ENCODE measurements around the gene TP63.
A peak's percentile ranks its signal among the peaks of the same experiment; 100 is the strongest.
"Not testable (repeated sequence)": the region's sequence is repeated elsewhere in the genome, so short reads cannot be mapped to it uniquely, and the experiment has no call there.

The TP63 gene

DNA sequence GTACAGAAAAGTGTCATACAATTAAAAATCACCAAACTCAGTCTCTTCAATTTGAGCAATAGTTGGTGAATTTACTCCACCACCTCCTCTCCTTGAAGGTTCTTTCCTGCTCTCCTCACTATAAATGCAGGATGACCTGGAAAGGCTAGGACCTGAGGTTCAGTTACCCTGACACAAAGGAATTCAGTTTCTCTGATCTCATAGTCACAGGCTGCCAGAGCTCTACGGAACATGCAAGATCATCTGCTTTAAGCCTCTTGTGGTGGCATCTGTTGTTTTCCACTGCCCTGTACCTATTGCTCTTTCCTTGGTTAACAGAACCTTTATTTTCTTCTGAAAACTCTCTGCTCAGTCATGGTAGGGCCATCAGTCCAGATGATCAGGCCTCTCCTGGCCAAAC, 4.9 kb upstream of the TP63 start:
- DNase-seq: no peak

DNA sequence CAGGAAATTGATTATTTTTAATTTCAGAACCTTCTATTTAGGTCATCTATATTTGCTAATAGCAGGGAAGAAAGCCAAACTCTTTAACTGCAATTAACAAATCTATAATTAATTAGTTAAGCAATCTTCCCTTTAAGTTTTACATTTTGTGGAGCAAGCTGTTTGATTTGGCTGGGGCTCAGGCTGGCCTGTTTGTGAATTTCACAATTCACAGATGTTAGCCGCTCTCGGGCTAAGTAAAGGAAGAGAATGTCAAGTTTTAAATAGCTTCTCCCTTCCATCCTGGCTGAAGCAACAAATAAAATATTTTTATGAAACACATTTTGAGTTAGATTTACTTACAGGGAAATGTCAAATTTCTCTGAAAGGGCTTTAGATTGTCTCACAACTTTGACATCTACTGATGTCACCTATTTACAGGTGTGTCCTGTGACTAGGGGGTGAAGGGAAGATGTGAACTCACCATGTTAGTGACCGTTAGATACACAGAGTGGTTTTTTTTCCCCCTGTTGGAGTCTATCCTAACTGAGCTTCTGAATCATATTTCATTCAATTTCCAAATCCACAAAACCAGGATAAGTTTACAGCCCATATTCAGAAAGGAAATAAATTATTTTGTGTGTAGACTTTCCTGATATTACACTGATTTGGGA, 1.3 kb upstream of the TP63 start:
- DNase-seq: no peak

DNA sequence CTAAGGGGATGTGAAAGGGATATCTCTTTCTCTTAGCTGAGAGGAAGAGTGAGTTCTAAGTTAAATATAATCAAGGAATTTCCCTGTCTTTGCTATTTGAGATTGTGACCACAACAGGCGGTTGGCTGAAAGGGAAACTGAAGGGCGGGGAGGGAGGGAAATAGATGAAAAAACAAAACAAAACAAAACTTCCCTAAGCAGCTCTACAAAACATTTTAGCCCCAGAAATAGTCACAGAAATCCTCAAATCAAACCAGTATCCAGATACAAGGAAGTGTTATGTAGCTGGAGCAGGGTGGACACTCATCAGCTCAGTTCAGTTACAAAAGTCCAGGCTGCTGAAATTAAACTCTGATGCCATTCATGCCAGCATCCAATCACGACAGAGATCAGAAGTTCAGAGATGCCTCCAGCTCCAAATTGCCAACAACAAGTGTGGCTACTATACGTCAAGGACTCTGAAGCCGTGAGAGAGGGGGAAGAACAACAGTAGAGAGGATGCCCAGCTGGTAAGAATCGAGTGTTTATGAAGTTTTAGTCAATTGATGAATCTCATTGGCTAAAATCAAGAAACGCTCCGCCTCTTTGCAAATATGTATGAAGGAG, 319 bp upstream of the TP63 start:
- DNase-seq: no peak

DNA sequence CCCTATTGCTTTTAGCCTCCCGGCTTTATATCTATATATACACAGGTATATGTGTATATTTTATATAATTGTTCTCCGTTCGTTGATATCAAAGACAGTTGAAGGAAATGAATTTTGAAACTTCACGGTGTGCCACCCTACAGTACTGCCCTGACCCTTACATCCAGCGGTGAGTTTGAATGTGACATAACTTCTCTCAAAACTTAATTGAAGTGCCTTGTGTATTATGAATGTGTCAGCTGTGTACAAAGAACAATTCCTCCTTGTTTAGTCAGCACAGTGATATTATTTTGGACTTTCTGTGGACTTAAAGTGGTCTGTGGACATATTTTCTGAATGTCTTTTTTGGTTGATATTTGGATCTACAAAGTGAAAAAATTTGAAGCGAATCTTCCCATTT, 220 bp downstream of the TP63 start:
- no peak for DNase-seq

DNA sequence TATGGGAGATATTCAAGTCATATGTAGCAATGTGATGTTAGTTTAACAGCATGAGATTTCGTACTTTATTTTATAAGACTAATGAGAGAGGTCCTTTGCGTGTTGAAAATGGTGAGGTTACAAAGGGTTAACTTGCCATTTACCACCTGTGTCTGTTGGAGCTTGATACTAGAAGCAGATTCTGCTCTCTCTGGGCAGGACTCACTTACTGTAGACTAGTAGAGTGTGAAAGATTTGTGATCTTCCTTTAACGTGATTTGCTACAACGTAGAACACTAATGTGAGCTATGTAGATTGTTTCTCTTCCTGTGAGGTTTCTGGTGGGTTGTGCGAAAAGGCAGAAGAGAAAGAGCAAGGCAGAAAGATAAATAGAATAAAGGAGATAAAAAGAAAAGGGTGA, 1.1 kb downstream of the TP63 start:
- no peak for DNase-seq

DNA sequence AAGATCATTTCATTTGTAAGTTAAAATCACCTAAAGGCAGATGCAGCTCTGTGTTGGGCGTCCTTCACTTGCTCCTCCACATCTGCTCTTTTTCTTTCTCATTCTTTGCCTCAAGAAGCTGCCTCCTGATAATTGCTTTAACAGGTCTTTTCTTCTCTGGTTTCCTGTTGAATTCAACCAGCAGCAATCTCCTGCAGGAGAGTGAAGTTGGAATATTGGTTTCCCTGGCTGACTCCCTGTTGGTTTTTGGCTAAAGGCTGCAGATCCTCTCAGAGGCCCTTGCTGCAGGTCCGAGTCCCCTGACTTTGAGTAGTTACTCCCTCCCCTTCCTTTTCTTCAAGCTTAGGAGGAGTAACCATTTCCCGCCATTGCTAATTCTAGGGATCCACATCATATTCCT, 4.2 kb downstream of the TP63 start:
- no peak for DNase-seq

DNA sequence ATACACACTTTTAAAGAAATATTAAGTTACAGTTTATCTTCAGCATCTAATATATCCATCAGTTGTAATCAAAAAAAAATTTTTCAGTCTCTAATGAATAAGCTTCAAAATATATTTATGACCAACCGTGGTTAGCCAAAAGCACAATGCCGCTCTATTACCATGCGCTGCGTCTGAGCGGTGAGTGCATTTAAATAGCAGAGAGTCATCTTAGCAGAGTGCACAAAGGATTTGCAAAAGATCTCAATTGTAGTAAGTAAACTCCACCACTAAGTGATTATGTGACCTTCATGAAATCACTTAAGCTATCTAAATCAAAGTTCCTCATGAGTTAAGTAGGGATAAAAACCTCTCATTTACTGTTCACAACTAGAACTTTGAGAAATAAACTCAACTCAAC, 4.9 kb downstream of the TP63 start:
- DNase-seq: no peak

DNA sequence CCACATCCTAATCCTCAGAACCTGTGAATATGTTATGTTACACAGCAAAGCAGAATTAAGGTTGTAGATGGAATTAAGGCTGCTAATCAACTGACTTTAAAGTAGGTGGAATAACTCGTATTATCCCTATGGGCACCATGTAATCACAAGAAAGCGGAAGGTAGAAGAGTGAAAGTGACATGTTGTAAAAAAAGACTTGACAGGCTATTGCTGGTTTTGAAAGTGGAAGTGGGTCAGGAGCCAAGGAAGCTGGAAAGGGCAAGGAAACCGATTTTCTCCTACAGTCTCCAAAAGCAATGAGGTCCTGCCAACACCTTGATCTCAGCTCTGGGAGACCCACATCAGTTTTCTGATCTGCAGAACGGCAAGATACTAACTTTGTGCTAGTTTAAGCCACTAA, 6.6 kb downstream of the TP63 start:
- DNase-seq: no peak

DNA sequence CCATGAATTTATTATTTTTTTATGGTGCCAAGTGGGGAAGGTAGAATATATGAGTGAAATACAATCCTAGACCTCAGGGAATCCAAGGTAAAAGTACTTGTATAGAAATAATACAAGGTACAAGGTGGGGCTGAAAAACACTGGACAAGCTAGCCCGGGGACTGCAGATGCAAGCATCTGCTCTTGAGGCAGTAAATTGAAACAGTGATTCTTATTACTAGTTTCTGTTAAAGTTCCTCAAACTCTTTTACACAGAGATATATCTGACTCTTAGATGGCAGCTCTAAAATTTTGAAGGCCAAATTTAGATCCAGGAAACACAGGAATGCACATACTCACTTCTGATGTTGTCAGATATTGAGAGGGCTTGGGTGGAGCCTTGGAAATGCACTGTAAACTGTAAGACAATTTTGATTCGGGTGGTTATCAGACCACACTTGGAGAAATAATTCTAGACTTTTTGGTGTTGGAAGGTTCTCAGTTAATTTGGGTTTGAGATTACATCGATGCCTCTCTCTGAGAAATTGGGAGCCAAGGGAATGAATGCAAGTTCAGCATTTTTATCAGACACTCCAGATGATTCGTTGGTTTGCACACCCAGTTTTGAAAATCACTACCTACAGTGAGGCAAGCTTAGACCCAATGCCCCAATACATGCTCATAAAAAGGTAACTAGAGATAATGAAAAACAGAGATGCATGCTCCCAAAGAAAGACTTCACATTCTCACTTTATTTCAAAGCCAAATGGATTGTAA, 7.3 kb downstream of the TP63 start:
- no peak for DNase-seq

DNA sequence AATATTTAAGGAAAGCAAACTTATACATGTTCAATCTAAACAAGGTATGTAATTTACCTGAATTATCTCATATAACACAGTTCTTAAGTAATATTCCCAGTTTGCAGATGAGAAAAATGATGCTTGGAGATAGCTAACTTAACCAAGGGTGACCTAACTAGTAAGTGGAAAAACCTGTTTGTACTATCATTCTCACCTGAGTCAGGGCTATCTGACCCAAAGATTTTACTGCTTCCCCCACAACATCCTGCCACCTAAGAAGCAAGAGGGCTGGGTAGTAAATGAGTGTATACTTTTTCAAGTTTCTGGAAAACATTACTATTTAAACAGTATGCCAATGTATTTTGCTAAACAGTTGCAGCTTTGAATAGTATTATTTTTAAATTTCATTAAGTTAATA, 10.6 kb downstream of the TP63 start:
- DNase-seq: no peak

DNA sequence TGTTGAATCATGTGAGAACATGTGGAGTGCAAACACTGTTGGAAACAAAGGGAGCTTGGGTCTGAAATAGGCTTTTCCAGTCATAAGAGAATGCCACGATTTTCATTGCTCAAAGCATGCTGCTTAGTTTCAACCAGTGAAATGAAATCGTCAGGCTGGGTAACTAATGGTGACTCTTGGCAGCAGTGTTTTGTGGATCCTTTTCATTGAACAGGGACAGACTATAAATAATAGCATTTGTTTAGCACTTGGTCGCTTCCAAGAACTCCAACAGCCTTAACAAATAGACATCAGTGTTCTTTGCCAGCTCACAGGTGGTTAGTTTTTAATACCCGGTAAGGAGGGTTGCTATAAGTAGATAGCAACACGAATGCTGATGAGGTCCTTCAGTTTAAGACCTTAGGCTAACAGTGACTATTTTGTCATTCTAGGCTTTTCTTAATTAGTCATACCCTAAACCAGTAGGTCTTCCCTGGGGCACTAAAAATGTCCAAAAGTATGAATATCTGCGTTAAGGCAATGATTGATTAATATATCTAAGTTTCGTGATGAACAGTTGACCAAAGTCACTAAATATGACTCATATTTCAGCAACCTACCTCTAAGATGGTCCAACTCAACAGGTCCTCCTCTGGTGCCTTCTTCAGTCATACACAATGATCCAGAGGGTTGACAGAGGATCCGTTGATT, 15.8 kb downstream of the TP63 start:
- no peak for DNase-seq

DNA sequence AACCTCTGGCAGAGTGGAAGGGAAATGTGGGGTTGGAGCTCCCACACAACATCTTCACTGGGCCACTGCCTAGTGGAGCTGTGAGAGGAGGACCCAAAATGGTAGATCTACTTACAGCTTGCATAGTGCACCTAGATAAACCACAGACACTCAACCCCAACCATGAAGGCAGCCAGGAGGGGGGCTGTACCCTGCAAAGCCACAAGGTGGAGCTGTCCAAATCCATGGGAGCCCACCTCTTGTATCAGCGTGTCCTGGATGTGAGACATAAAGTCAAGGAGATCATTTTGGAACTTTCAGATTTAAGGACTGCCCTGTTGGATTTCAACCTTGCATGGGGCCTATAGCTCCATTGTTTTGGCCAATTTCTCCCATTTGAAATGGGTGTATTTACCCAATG, 20.9 kb downstream of the TP63 start:
- no peak for DNase-seq

DNA sequence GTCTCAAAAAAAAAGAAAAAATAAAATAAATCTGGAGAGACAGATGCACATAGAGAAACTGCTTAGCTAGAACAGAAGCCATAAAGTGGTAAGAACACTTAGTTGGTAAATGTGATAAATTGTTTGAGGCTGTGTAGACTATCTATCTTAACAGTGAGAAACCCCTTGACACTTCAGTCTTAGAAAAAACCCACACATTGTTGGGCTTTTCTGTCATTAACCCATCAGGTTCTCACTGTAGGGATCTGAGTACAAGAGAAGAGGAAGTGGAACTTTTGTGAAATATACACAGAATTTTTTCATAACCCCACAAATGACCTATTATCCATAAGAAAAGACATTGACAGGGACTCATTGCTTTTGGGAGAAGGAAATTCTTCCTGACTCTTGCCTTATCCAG, 24.4 kb downstream of the TP63 start:
- DNase-seq: no peak

DNA sequence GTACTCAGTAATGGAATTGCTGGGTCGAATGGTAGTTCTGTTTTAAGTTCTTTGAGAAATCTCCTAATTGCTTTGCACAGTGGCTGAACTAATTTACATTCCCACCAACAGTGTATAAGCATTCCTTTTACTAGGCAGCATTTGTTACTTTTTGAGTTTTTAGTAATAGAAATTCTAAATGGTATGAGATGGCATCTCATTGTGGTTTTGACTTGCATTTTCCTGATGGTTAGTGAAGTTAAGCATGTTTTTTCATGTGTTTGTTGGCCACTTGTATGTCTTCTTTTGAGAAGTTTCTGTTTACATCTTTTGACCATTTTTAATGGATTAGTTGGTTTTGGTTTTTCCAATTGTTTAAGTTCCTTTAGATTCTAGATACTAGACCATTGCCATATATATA, 28.4 kb downstream of the TP63 start:
- no peak for DNase-seq

DNA sequence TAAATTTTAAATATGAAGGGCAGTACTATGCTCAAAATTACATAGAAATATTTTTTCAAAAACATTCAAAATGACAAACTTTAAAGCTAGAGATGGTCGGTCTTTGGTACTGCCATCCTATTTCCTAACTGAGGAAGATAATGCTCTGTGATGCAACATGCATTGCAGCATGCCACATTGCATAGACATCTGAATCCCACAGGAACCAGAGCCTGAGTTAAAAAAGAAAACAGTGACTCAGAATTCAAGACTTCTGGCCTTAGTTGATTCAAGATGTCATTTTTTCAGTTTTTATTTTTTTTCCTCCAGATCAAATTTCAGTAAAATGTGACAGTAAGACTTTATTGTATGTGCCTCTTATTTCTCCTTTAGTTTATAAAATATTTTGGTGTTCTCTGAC, 33.1 kb downstream of the TP63 start:
- peak; percentile 56 for DNase-seq

DNA sequence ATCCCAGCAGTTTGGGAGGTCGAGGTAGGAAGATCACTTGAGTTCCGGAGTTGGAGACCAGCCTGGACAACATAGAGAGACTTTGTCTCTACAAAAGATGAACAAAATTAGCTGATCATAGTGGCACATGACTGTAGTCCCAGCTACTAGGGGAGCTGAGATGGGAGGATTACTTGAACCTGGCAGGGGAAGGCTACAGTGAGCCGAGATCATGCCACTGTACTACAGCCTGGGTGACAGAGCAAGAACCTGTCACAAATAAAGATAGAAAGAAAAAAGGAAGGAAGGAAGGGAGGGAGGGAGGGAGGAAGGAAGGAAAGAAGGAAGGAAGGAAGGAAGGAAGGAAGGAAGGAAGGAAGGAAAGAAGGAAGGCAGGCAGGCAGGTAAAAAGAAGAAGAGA, 41.2 kb downstream of the TP63 start:
- DNase-seq: not testable (repeated sequence)

DNA sequence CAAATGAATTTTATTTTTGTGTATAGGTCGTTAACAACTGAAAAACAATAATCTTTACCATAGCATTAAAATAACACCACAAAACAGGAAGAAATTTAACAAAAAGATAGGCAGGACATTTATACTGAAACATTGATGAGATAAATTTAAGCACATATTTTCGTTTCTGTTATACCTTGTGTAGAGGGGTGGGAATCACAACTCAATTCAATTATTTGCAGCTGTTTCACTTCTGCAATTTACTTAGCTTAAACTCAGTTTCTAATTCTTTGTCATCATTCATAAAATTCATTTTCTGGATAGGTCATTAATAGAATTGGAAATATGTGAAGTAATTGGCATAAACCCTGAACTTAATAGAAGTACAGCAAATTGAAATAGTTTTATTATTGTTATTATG, 42.3 kb downstream of the TP63 start:
- DNase-seq: no peak

DNA sequence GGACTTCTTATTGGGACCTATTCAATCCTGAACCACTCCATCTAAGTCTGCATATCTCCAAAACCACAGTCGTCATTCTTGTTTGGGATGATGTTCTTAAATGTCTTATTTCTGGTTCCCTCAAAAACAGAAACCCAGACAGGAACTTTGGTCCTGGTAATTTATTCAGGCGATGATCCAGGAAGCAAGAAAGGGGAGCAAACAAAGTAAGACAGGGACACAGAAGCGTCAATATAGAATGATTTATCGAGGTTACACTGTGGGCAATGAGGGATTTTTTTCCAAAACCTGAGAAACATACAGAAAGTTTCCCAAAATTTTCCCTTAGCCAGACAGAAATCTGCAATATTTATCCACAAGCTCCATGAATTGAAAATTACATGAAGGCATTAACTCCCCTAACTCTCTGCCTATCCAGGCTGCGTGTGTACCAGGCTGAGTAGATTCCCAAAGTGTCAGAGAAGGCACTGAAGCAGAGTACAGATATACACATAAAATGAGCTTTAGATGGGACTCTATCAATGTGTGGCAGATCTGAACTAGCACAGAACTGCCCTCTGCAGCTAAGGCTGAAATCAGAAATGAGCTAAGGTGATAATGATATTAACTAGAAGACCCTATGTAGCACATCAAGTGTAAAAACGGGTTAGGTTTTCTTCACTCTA, 43.2 kb downstream of the TP63 start:
- no peak for DNase-seq

DNA sequence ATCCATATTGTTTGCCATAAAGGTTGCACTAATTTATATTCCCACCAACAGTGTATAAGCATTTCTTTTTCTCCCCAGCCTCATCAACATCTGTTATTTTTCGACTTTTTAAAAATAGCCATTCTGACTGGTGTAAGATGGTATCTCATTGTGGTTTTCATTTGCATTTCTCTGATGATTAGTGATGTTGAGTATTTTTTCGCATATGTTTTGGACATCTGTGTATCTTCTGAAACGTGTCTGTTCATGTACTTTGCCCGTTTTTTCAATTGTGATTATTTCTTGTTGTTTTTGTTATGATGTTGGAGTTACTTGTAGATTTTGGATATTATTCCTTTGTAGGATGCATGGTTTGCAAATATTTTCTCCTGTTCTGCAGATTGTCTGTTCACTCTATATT, 46.5 kb downstream of the TP63 start:
- DNase-seq: no peak

DNA sequence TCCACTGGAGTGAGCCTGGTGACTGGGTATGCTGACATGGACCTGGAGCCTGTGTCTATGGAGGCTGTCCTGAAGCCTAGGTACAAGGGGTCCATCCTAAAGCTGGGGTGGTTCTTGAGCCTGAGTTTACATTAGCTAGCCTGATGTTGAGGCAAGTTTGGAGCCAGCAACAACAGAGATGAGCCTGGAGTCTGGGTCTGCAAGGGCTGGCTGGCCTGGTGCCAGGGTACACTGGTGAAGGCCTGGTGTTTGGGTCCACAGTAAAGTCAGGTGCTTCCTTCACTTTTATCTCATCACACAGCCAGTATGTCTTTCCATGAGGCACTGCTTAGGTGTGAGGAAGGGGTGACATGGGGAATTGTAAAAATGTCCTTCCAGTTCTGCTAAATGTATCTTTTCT, 49.5 kb downstream of the TP63 start:
- no peak for DNase-seq

DNA sequence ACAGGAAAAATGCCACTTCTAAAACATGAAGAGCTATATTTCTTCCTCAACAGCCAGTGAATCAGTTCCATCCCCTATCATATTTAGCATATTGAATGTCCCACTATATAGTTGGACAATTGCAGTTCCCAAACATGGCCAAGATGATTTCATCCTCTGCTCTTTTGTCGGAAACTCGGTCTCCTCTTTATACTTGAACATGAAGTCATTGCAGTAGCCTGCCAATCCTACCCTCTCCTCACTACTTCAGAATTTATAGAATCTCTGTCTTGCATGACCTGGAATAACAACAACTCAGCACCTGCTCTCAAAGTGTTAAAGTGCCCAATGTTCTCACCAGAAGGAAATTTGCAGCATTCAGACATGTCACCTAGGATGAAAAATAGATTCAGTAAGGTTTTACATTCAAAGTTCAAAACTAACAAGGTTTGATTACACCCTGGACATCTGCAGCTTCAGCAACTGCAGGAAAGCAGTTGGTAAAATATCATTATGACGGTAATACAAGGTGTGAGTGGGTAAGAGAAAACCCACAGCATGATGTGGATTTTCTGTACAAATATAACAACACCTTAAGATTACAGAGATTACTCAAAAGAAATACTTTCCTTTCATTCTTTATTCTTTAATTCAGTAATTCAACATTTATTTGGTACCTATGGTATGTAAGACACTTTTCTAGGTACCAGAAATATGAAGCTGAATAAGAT, 52.5 kb downstream of the TP63 start:
- no peak for DNase-seq

DNA sequence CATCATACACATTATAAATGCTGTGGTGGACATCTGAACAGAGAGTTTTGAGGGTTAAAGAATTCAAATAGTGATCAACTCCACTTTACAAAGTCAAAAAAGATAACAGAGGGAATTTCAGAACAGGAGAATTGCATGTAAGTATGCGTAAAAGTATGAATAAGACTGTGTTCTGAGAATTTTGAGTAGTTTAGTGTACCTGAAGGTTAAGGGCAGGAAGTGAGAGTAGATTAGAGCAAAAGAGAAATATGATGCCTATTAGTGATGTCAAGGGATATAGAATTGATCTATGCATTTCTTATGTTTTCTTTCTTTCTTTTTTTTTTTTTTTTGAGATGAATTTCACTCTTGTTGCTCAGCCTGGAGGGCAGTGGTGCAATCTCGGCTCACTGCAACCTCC, 53.1 kb downstream of the TP63 start:
- DNase-seq: no peak

DNA sequence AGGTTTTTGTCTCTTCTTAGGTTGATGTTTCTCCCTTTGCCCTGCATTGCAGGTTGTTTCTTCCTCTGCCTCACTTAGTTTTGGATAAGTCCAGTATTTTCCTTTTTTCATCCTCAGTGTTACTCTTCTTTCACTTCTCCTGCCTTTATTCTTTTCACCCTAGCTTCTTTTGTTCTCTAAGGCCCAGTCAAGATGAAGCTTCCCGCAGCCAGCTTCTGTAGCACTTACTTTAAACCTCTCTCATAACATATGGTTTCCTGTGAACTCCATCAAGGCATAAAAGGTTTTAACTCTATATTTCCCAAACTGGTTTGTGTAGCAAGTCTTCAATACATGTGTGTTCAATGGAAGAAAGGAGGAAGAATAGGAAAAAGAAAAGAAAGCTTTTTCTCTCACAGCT, 54.1 kb downstream of the TP63 start:
- no peak for DNase-seq
